HL-60 (cell line): ENCODE measurements around the gene CFAP65.

ENCODE experiments used
- GABPA ChIP-seq: IDR thresholded peaks from 2 replicates; pipeline ENCODE4 v1.6.1; 2012; ENCODE audit warnings: low read depth
- POLR2AphosphoS5 ChIP-seq: IDR thresholded peaks from 2 replicates; pipeline ENCODE4 v1.6.1; 2012; ENCODE audit warnings: low read depth
- TF ChIP-seq, protein P1 (sequence below): IDR thresholded peaks from one replicate; pipeline ENCODE4 v1.5.1; 2011; ENCODE audit warnings: low read length, control low read depth, inconsistent platforms; ENCODE audit not compliant: insufficient read depth
- TF ChIP-seq, protein P2 (sequence below): IDR thresholded peaks from 2 replicates; pipeline ENCODE4 v1.6.1; 2012; ENCODE audit warnings: low read depth; ENCODE audit not compliant: insufficient replicate concordance

DNA sequence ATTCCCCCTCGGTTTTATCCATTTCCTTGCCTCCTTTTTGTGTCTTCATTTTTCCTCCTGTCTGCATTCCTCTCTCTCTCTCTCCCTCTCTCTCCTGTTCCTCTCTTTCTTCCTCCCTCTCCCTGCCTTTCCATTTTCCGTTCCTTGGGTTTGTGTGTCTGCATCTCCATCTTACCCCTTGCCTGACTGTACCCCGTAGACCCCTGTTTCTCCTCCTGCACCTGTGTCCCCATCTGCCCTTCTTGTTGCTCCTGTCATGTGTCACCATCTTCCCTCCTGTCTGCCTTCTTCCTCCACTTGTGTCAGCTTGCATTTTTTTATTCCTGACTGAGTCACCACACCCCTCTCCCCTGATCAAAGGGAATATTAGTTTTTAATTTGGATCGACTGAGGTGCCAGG, 80.1 kb downstream of the CFAP65 start:
- TF ChIP-seq, protein P1, sequence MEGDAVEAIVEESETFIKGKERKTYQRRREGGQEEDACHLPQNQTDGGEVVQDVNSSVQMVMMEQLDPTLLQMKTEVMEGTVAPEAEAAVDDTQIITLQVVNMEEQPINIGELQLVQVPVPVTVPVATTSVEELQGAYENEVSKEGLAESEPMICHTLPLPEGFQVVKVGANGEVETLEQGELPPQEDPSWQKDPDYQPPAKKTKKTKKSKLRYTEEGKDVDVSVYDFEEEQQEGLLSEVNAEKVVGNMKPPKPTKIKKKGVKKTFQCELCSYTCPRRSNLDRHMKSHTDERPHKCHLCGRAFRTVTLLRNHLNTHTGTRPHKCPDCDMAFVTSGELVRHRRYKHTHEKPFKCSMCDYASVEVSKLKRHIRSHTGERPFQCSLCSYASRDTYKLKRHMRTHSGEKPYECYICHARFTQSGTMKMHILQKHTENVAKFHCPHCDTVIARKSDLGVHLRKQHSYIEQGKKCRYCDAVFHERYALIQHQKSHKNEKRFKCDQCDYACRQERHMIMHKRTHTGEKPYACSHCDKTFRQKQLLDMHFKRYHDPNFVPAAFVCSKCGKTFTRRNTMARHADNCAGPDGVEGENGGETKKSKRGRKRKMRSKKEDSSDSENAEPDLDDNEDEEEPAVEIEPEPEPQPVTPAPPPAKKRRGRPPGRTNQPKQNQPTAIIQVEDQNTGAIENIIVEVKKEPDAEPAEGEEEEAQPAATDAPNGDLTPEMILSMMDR: no peak
- TF ChIP-seq, protein P2, sequence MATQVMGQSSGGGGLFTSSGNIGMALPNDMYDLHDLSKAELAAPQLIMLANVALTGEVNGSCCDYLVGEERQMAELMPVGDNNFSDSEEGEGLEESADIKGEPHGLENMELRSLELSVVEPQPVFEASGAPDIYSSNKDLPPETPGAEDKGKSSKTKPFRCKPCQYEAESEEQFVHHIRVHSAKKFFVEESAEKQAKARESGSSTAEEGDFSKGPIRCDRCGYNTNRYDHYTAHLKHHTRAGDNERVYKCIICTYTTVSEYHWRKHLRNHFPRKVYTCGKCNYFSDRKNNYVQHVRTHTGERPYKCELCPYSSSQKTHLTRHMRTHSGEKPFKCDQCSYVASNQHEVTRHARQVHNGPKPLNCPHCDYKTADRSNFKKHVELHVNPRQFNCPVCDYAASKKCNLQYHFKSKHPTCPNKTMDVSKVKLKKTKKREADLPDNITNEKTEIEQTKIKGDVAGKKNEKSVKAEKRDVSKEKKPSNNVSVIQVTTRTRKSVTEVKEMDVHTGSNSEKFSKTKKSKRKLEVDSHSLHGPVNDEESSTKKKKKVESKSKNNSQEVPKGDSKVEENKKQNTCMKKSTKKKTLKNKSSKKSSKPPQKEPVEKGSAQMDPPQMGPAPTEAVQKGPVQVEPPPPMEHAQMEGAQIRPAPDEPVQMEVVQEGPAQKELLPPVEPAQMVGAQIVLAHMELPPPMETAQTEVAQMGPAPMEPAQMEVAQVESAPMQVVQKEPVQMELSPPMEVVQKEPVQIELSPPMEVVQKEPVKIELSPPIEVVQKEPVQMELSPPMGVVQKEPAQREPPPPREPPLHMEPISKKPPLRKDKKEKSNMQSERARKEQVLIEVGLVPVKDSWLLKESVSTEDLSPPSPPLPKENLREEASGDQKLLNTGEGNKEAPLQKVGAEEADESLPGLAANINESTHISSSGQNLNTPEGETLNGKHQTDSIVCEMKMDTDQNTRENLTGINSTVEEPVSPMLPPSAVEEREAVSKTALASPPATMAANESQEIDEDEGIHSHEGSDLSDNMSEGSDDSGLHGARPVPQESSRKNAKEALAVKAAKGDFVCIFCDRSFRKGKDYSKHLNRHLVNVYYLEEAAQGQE: no peak
- TF ChIP-seq GABPA: no peak
- no peak for TF ChIP-seq POLR2AphosphoS5
